ENCODE data around the gene NUDT14.
A peak's percentile ranks its signal among the peaks of the same experiment; 100 is the strongest.

Gene NUDT14

DNA sequence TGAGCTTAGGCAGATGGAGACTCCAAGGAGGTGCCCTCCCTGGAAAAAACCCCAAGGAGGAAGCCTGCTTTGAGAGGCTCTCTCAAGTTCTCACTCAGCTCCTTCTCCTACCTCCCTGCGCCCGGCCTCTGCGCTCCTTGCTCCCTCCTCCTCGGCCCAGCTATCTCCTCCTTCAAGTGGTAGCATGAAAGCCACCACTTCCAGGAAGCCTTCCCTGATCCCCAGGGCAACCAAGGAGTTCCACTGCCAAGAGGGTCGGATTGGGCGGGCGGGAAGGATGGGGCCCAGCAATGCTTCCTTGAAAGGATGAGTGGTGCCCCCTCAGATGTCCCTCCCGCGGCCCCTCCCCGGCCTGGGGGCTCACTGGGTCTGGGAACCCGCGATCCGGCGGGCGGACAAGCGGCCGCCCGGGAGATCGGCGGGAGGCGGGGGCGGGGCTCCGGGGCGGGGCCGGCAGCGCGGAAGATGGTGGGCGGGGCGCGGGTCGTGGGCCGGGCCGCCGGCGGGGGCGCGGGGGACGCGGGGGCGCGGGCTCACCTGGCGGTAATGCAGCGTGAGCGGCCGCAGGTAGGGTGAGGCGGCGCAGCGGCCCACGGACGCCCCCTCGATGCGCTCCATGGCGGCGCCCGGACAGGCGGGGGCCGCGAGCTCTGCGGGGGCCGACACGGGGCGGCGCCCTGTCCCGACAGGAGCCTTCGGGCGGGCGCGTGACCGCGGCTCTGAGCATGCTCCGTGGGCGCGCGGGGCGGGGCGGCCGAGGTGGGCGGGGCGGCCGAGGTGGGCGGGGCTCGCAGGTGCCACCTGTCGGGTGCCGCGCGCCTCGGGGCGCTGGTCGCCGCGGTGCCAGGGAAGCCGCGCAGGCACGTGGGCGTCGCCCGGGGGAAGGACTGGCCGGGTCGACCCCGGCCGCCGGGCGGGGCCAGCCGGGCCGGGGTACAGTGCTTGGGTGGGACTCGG, at the start of gene NUDT14:
Gene NUDT14, minus strand, starts transcription at position 721 of the 957 bp plus-strand sequence. Its CDS starts 103 bp downstream, at position 618.
- peak; percentile 40 for DNase-seq

DNA sequence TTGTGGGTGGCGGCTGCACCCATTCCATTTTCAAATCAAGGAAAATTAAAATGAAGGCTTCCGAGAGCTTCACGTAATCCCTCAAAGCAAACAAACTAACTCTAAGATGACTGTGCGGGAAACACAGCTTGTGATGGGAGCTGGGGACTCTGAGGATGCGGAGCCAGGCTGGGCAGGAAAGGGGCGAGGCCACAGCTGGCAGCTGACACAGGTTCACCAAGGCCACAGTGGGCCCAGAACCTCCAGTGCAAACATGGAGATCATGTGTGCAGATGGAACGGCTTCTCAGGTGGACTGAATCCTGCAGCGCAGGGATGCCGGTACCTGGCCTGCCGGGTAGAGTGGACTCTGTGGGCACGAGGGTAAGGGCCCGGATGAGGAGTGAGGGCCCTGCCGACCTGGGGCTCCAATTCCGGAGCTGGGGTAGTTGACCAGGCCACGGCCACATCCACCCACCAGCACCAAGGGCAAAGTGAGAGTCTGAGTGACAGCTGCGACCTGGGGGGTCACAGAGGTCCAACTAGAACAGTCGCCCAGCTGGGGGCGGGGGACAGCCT, 48.1 kb upstream of the NUDT14 start:
- DNase-seq, result no peak

DNA sequence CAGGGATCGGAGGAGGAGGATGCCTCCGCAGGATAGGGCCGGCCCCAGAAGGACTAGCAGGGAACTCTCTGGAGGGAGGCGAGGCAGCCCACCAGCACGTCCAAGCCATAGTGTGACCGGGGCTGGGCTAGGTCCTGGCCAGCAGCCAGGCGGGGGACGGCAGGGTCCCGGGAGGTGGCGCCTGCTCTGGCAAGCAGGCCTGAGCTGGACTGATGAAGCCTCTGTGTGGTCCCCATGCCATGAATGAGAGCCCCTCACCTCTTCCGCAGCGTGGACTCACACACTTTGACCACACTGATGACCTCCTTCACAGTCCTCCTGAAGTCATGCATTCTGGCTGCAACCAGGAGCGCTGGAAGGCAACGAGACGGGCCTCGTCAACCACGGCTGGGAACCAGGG, 47.5 kb upstream of the NUDT14 start:
- no peak for DNase-seq

DNA sequence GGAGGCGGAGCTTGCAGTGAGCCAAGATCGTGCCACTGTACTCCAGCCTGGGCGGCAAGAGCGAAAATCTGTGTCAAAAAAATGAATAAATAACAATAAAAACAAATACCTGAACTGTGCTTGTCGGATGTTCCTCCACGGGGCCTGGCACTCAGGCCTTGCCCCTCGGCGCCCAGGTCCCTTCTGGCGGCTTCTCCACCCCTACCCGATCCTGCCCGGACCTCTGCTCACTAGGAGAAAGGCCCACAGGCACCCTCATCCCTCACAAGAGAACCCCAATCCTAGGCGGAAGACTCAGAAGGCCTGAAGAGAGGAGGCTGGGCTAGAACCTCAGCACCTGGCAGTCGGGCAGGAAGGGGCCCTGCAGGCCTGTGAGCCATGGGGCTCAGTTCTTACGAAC, 46.2 kb upstream of the NUDT14 start:
- no peak for DNase-seq

GRCh38 chr14:105226198-105226597, 45.1 kb upstream of the NUDT14 start:
- DNase-seq, result no peak

DNA sequence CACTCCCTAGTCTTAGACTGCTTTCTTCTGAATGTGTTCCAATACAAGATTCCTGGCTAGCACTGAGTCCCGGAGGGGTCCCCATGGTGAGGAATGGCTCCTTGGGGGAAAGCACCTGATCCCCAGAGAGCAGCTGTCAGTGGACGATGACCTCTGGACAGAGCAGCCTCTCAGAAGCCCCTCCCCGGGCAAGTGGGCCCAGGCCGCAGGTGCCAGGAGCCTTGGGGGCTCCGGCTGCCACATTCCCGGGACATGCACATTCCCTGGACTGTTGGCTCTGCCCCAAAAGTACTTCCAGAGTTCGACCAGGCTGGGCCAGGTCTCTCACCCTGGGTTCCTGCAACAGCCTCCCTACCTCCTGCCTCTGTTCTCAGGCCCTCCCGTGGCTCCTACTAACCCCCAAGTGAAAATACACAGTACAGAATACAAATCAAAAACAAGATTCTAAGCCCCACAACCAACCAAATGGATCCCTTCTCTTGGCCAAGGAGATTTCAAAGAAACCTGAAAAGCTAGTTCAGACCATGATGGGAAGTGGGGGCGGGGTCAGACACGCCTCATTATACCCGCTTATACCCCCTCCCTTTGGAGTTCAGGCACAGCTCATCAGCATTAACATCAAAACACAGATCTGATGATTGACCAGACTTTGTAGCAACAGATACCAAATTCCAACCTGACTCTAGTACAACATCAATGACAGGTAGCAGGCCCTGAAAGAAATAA, 43.9 kb upstream of the NUDT14 start:
- DNase-seq, result no peak

DNA sequence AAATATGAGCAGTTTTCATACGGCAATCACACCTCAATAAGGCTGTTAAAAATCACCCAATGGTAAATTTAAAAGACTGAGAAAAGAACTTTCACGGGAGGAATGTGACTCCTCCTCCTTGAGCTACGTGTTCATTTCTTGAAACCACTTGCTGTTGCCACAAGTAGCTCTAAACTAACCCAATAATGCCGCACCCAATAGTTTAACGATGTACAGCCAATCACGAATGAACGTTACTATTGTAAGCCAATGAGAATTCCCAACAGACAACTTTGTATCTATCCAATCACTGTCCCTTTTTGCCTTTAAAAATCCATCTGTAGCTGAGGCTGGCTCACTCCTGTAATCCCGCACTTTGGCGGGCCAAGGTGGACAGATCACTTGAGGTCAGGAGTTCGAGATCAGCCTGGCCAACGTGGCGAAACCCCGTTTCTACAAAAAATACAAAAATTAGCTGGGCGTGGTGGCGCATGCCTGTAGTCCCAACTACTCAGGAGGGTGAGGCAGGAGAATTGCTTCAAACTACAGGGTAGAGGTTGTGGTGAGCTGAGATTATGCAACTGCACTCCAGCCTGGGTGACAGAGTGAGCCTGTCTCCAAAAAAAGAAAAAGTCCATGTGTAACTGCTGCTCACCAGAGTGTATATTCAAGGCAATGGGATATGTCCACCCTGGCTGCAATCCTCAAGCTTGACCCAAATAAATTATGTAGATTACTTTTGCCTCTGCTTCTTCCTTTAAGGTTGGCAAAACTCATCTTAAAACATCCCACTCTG, 42.8 kb upstream of the NUDT14 start:
- DNase-seq, result no peak

DNA sequence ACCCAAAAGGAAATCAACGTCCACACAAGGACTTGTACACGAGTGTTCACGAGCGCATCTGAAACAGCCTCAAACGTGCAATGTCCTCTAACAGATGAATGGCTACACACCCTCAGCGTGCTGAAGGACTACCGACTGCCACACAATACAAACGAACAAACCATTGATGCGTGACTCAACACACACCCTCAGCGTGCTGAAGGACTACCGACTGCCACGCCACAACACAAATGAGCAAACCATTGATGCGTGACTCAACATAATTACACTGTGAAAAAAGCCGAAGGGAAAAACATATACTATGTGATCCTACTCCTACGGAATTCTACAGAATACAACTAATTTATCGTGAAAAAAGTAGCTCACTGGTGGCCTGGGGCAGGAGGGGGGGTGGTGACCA, 42.1 kb upstream of the NUDT14 start:
- no peak for DNase-seq

- DNase-seq, result no peak
Observed at GRCh38 chr14:105221598-105222178, 40.6 kb upstream of the NUDT14 start.

- DNase-seq, result no peak
Observed at GRCh38 chr14:105220699-105221597, 39.8 kb upstream of the NUDT14 start.

DNA sequence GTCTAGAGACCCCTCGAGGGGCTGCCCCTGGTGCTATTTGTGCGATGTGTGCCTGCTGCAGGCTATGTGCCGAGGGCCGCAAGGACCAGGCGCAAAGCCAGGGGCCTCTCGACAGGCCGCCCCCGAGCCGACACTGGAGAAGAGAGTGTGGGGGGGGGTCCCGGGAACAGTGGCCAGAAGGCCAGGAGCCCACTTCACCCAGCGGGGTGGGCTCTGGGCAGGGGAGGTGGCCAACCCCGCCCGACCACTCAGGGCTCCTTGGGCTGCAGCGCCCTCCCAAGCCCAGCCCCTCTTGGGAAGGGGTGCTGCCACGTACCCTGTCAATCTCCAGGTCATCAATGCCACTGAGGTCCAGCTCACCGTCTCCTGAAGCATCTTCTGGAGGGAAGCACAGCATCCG, 38.6 kb upstream of the NUDT14 start:
- no peak for DNase-seq

- no peak for DNase-seq
Observed at GRCh38 chr14:105219043-105219612, 38.0 kb upstream of the NUDT14 start.

DNA sequence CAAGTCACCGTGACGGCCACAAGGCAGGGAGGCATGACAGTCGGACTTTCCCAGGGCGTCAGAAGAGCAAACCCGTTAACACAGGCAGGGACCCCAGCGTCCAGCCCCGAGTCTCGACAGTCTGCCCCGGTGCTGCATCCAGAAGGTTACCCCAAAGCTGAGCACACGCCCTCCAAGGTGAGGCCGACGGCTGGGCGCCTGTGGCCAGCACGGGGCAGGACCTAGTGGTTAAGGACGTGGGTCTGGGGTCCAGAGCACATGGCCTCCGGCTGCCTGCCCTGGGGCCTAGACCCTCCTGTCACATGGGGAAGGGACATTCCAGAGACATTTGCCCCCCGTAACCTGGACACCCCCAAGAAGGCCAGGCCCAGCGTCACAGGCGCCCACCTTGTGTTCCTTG, 37.5 kb upstream of the NUDT14 start:
- DNase-seq, result no peak

DNA sequence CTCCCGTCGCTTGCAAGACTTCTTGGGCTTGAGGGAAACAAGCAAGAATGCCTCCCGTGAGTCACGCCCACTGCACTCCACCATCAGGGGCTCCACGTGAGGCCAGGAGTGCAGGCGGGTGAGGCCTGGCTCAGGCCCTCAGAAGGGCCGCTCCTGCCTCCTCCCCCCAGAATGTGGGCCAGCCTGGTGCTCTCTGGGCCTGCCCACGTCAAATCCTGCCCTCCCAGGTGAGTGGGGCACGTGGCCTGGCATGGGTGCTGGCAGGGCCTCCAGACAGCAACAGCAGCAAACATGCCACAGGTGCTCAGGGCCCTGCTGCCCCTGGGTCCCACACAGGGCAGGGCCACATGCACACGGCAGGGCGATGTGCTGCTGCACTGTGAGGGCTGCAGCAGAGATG, 36.7 kb upstream of the NUDT14 start:
- no peak for DNase-seq

DNA sequence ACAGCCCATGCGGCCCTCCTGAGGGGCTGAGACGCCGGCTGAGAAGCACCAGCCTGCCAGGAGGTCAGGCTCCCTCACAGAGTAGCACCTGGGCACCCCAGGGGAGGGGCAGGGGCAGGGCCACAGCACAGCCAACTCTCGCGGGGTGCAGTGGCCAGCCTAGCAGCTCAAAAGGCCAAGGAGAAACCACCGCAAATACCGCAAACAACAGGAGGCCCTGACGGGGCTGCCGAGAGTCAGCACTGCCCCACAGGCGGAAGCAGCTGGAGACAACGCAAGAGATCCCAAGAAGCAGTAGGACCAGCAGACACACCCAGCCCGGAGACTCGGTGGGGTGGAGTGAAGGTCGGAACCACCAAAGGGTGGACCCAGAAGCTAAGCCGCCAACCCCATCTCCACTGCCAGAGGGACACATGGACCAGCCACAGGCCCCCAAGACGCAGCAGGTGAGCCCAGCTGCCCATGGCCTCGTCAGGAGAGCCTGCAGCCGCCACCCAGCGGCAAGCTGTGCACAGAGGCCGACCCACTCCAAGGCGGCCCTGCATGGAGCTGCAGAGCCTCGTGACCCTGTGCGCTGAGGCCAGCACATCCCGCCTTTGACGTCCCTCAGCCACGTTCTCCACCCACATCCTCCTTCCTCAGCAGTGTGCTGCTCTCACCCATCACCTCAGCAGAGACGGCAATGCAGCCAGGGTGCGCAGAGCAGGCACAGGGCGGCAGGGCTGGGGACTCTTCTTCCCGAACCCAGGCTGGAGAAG, 35.6 kb upstream of the NUDT14 start:
- no peak for DNase-seq

GRCh38 chr14:105215602-105216001, 34.5 kb upstream of the NUDT14 start:
- DNase-seq, result no peak

- DNase-seq, result no peak
Observed at GRCh38 chr14:105214324-105214915, 33.3 kb upstream of the NUDT14 start.

DNA sequence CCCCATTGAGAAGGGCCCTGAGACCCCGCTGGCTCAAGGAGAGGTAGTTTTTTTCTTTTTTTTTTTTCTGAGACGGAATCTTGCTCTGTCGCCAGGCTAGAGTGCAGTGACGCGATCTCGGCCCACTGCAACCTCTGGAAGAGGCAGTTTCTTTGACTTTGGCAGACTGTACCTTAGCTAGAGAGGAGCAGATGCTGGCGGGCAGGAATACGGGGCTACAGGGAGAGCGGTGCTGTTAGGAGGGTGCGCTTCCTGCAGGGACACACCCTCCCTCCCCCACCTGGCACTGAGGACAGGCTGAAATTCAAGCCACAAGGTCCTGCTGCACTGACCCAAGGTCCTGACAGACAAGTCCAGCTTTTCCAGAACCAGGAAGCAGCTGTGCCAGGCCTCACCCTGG, 32.2 kb upstream of the NUDT14 start:
- DNase-seq, result no peak

DNA sequence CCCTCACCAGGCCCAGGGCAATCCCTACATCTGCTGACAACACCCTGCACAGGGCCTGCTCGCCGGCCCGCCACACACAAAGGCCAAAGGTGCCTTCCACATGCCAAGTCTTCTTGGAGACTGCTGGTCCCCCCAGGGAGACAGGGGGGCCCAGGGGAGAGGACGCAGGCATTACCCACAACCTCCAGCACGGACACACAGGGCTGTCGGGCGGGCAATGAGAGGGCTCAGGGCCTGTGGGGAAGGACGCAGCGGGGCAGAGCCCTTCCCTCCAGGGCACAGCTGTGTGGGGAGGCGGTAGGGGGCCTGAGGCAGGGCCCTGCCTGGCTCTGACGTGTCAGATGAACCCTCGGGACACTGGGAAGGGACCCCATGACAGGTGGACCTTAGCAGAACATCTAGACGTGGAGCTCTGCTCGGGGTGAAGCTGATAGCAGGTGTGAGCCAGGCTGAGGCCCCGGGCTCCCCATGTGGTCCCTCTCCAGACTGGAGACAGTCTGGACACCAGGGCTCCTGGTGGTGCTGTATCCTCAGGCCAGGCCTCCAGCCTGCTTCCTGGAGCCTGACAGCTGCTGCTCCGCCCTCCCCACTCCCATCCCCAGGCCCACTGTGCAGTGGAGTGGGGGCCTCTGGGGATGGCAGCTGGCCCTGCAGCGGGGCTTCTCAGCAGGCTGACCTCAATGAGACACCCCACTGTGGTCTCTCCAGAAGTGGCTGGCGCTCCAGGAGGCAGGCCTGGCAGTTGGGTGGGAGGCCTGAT, 31.6 kb upstream of the NUDT14 start:
- DNase-seq, result no peak

All from NCI-H2029 (cell line).